WERI-Rb-1 (cell line): ENCODE measurements around the gene TNS1.
"Not testable (repeated sequence)": the region's sequence is repeated elsewhere in the genome, so short reads cannot be mapped to it uniquely, and the experiment has no call there.

Source experiments
- DNase-seq: peaks from one replicate; pipeline ENCODE4 v3.0.0-alpha.2; 2020
- H3K27ac ChIP-seq: fragments of 250-450 bp; sonication (Bioruptor Pico); 2 replicates; pipeline ENCODE4 v1.5.1; 2020; ENCODE audit warnings: mild to moderate bottlenecking, moderate library complexity
- H3K27me3 ChIP-seq: fragments of 250-450 bp; sonication (Bioruptor Pico); 2 replicates; pipeline ENCODE4 v1.5.1; 2021; ENCODE audit warnings: mild to moderate bottlenecking, low read depth, moderate library complexity; ENCODE audit not compliant: insufficient read depth, severe bottlenecking
- H3K36me3 ChIP-seq: fragments of 250-450 bp; sonication (Bioruptor Pico); 2 replicates; pipeline ENCODE4 v1.5.1; 2020; ENCODE audit warnings: mild to moderate bottlenecking, moderate library complexity
- H3K4me3 ChIP-seq: 2 replicates; pipeline ENCODE4 v1.5.1; 2011; ENCODE audit warnings: low read depth, mild to moderate bottlenecking, control low read depth, low read length
- H3K9me3 ChIP-seq: fragments of 250-450 bp; sonication (Bioruptor Pico); 2 replicates; pipeline ENCODE4 v1.5.1; 2021; ENCODE audit warnings: mild to moderate bottlenecking, moderate library complexity; ENCODE audit not compliant: severe bottlenecking
- TF ChIP-seq, protein P1 (sequence below): IDR thresholded peaks from 2 replicates; pipeline ENCODE4 v1.5.1; 2011; ENCODE audit warnings: low read depth, mild to moderate bottlenecking, control low read depth, inconsistent platforms, low read length

The TNS1 gene

DNA sequence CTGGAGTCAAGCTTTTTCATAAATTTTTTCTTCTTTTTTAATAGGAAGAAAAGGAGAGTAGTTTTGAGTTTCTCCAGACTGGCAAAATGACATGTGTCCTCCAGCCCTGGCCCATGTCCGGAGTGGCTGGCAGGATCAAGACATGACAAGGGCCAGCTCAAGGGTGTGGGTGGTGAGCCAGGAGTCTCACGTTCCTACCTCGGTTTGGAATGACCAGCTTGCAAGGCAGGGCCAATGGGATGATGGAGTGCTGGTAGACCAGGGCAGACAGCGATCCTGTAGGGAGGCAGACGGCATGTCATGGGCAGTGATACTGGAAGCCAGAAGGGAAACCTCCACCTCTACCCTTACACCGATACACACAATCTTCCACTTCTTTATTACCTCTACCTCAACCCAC lies 190.6 kb downstream of the TNS1 start:
- H3K4me3 ChIP-seq: no peak overlapping the region
- H3K9me3 ChIP-seq: no peaks in the 10 kb centered on the region
- H3K27ac ChIP-seq: no peak overlapping the region
- DNase-seq: no peak
- TF ChIP-seq, protein P1, sequence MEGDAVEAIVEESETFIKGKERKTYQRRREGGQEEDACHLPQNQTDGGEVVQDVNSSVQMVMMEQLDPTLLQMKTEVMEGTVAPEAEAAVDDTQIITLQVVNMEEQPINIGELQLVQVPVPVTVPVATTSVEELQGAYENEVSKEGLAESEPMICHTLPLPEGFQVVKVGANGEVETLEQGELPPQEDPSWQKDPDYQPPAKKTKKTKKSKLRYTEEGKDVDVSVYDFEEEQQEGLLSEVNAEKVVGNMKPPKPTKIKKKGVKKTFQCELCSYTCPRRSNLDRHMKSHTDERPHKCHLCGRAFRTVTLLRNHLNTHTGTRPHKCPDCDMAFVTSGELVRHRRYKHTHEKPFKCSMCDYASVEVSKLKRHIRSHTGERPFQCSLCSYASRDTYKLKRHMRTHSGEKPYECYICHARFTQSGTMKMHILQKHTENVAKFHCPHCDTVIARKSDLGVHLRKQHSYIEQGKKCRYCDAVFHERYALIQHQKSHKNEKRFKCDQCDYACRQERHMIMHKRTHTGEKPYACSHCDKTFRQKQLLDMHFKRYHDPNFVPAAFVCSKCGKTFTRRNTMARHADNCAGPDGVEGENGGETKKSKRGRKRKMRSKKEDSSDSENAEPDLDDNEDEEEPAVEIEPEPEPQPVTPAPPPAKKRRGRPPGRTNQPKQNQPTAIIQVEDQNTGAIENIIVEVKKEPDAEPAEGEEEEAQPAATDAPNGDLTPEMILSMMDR: no peak
- no peaks in the 10 kb centered on the region for H3K27me3 ChIP-seq
- H3K36me3 ChIP-seq: no peaks in the 10 kb centered on the region

DNA sequence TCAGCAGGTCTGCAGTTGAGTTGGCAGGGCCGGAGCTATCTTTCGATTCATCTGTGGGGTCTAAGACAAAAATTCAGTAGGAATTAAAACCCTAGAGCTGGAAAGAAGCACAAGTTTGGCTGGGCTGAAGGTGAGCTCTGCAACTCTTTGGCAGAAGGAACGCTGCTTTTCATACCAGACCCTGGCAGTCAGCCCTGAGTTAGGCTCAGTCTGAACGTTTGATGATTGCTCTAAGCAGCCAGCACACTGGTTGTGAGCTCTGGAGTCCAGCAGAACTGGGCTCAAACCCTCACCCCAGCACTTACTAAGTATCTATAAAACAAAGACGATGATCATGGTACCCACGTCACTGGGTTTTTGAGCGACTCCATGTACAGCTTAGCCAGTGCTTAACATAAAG lies 192.5 kb downstream of the TNS1 start:
- H3K27me3 ChIP-seq: no peaks in the 10 kb centered on the region
- no peaks in the 10 kb centered on the region for H3K9me3 ChIP-seq
- no peaks in the 10 kb centered on the region for H3K36me3 ChIP-seq
- H3K27ac ChIP-seq: no peak overlapping the region
- no peak for DNase-seq
- TF ChIP-seq, protein P1: no peak
- no peak overlapping the region for H3K4me3 ChIP-seq

DNA sequence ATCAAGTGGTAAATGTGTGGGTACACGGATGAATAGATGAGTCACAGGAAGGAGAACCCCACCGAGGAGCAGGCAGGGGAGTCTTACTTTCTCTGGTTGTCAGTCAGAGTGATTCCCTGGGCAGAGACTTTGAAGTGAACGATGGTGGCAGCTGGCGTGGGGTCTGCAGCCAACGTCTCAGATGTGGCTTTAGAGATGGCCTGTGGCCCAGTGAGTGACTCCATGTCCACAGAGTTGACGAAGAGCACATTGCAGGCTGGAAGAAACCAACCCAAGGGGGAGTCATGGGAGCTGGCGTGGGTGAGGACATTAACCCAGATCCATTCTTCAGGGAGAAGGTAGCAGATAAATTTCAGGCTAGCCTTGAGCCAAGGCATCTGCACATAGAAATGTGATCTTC lies 193.1 kb downstream of the TNS1 start:
- no peak for DNase-seq
- no peaks in the 10 kb centered on the region for H3K36me3 ChIP-seq
- no peak overlapping the region for H3K4me3 ChIP-seq
- no peaks in the 10 kb centered on the region for H3K27me3 ChIP-seq
- TF ChIP-seq, protein P1: no peak
- H3K9me3 ChIP-seq: no peaks in the 10 kb centered on the region
- H3K27ac ChIP-seq: no peak overlapping the region

DNA sequence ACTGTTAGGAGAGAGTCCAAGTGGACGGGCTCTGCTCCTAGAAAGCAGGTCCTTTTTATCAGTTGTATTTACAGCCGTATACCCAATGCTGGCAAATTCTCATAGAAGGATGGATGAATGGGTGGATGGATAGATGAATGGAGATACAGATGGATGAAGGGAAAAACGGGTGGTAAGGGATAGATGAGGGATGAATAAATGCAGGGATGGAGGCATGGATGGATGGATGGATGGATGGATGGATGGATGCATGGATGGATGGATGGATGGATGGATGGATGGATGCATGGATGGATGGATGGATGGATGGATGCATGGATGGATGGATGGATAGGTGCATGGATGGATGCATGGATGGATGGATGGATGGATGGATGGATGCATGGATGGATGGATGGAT lies 193.8 kb downstream of the TNS1 start:
- not testable (repeated sequence) for H3K27me3 ChIP-seq, H3K9me3 ChIP-seq, H3K36me3 ChIP-seq, H3K4me3 ChIP-seq, DNase-seq, H3K27ac ChIP-seq

DNA sequence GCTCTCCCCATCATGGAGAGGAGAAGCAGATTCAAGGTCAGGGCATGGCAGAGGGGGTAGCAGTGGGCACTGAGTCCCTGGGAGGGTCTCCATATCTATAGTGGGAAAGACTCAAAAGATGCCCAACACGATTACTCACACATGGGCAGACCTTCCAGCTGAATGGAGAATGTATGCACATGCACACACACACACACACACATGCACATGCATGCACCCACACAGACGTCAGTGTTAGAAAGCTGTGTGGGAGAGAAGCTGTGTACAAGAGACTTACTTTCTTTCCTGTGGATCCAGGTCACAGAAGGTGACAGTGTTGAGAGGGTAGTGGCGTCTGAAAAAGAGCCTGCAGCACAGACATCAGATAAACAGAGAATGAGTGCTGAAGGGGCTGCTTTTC lies 194.5 kb downstream of the TNS1 start:
- no peak for DNase-seq
- Histone ChIP-seq H3K4me3 (no peak overlapping the region), H3K27me3 (no peaks in the 10 kb centered on the region), H3K9me3 (no peaks in the 10 kb centered on the region), H3K36me3 (no peaks in the 10 kb centered on the region), H3K27ac (no peak overlapping the region)
- TF ChIP-seq, protein P1: no peak

DNA sequence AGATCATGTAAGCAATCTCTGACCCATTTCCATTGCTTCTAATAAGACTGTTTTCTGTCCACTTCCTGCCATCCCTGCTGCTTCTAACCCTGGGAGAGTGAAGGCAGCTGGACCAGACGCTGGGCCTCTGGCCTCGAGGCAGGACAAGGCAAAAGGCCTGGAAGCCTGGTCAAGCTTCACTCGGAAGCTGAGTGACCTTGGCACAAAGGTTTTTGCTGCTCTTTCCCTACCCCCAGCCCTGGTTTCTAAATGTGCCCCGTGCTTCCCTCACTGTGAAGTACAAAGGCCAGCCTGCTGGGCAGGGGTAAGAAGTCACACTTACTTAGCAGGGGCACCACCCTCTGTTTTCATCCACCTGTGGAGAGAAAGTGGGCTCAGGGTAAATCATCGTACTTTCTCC lies 195.0 kb downstream of the TNS1 start:
- H3K27ac ChIP-seq: no peak overlapping the region
- H3K36me3 ChIP-seq: no peaks in the 10 kb centered on the region

More for the DNA sequence above, 195.0 kb downstream of the TNS1 start:
- TF ChIP-seq, protein P1: no peak
- Histone ChIP-seq H3K9me3 (no peaks in the 10 kb centered on the region), H3K27me3 (no peaks in the 10 kb centered on the region), H3K4me3 (no peak overlapping the region)
- DNase-seq: no peak
